GM12874 (cell line): ENCODE data around the gene NOXO1.

Source experiments
- CTCF ChIP-seq: IDR thresholded peaks from 2 replicates; pipeline ENCODE4 v1.5.1; 2011; ENCODE audit warnings: low read depth, mild to moderate bottlenecking, control low read depth, low read length, moderate library complexity; ENCODE audit not compliant: insufficient read depth

NOXO1 gene

GRCh38 chr16:2026461-2027023 is 45.3 kb upstream of the NOXO1 start, which contains the start of gene NHERF2:
TSS of gene NHERF2 (plus strand) at chr16:2026902. CDS start at chr16:2027006, 104 bp downstream.
- TF ChIP-seq CTCF = no peak

GRCh38 chr16:2025878-2026460 is 44.7 kb upstream of the NOXO1 start:
- TF ChIP-seq CTCF = no peak

GRCh38 chr16:2025251-2025650 is 44.0 kb upstream of the NOXO1 start:
- no peak for TF ChIP-seq CTCF

- no peak for TF ChIP-seq CTCF
These were observed 42.8 kb upstream of the NOXO1 start for GRCh38 chr16:2024032-2024420.

GRCh38 chr16:2023092-2024031 is 42.1 kb upstream of the NOXO1 start:
- peak; percentile 99 for TF ChIP-seq CTCF

- TF ChIP-seq CTCF = no peak
These were observed 41.4 kb upstream of the NOXO1 start for GRCh38 chr16:2022723-2023091.
